Right ventricle myocardium superior (tissue), 1 donor: ENCODE measurements around the gene ZG16. TPM values are rescaled to one million over a fixed set of nuclear protein-coding genes. Genes with fewer than 3 reads are reported as not detected.
"Not testable (repeated sequence)": the region's sequence is repeated elsewhere in the genome, so short reads cannot be mapped to it uniquely, and the experiment has no call there.

Source experiments
- ATAC-seq: fragments of 200-7000 bp; cut with Tn5 transposase; one replicate; pipeline ENCODE4 v1.9.1; 2020; ENCODE audit warnings: mild to moderate bottlenecking; ENCODE audit not compliant: poor library complexity
- DNase-seq: peaks from one replicate; pipeline ENCODE4 v3.0.0-alpha.2; 2020
- intact Hi-C: fragments of 100-400 bp; cut with DNase I; formaldehyde crosslinking; loops from one replicate; pipeline ENCODE4 v1.11.2; 2022
- total RNA-seq: library from RNA; stranded (reverse); fragmentation: NEBNext Ultra II Directional; extraction: Animal tissue kit (Norgen Biotek cat#: 25700); gene quantifications from one replicate; pipeline ENCODE4 v1.2.1, GENCODE V29; 2021
- donor health status: DM: no; HTN: yes; CAD: no; lungs with severe emphysema.

Gene ZG16
- total RNA-seq, 1 donor from 2014 or later, result not detected

DNA sequence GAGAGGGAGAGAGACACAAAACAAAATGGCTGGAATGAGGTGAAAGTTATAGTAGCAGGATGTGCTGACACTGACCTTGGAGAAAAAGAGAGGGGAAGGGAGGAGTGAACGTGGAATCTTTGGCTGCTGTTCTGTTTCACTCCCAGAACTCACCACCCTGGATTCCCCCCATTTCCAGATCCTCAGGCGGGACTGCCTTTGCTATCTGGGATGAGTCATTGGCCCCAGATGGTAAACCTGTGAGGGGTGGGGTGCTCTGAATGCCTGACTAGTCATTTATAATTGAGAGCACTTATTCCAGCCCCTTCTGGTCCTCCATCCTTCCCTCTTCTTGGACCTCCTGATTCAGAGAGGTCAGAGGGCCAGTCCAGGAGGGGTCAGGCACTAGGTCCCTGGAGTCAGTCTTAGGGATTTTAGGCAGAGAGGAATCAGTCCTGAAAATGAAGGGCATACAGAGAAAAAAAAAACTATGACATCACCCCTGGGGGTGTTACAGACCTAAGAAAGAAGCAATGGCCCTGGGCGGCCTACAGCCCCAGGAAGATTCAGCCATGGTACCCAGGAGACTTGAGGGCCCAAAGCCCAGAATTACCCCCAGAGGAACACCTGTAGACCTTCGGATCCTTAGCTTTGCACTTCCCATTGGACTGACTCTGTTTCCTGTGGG lies 2.2 kb upstream of the ZG16 start:
- no peak for ATAC-seq
- intact Hi-C loops, result no loop called here
- DNase-seq, result no peak

DNA sequence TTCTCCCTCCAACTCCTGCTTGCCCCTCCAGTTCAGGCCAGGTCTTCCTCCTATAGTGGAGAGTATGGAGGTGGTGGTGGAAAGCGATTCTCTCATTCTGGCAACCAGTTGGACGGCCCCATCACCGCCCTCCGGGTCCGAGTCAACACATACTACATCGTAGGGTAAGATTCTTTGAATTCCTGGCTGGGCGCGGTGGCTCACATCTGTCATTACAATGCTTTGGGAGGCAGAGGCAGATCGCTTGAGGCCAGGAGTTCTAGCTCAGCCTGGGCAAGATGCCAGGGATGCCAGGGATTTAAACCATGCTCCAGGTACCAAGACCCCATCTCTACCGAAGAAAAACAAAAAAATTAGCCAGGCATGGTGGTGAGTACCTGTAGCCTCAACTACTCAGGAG lies 1.4 kb downstream of the ZG16 start:
- DNase-seq (no peak), ATAC-seq (no peak)
- intact Hi-C loops, result no loop called here

DNA sequence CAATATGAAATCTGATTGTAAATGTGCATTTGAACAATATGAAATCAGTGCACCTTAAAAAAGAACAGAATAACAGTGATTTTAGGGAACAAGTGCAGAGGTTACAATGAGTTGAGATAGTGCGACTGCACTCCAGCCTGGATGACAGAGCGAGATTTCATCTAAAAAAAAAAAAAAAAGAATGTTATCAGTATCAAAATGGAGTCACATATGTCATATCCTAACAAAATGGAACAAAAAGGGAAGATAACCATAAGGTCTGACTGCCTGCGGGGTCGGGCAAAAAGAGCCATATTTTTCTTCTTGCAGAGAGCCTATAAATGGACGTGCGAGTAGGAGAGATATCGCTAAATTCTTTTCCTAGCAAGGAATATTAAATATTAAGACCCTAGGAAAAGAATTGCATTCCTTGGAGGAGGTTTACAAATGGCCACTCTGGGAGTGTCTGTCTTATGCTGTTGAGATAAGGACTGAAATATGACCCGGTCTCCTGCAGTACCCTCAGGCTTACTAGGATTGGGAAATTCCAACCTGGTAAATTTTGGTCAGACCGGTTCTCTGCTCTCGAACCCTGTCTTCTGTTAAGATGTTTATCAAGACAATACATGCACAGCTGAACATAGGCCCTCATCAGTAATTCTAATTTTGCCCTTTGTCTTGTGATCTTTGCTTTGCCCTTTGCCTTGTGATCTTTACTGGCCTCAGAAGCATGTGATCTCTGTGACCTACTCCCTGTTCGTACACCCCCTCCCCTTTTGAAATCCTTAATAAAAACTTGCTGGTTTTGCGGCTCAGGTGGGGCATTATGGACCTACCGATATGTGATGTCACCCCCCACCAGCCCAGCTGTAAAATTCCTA lies 5.3 kb downstream of the ZG16 start:
- intact Hi-C loops, ATAC-seq, DNase-seq: not testable (repeated sequence)

DNA sequence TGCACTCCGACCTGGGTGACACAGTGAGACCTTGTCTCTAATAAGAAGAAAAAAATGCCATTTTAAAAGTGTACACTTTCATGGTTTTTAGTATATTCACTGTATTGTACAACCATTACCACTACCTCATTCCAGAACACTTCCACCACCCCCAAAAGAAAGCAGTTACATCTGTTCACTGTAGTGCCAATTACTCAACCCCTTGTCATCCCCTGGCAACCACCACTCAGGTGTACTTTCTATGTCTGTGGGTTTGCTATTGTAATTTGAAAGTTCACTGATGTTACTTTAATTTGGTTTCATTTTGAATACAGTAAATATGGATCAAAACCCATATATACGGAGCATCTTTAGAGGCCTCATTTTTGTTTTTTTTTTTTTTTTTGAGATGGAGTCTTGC lies 6.1 kb downstream of the ZG16 start:
- intact Hi-C loops, result loop anchor here (2.0 kb wide), 1 partner anchor 51 kb away; no protein-coding TSS in a partner anchor

DNA sequence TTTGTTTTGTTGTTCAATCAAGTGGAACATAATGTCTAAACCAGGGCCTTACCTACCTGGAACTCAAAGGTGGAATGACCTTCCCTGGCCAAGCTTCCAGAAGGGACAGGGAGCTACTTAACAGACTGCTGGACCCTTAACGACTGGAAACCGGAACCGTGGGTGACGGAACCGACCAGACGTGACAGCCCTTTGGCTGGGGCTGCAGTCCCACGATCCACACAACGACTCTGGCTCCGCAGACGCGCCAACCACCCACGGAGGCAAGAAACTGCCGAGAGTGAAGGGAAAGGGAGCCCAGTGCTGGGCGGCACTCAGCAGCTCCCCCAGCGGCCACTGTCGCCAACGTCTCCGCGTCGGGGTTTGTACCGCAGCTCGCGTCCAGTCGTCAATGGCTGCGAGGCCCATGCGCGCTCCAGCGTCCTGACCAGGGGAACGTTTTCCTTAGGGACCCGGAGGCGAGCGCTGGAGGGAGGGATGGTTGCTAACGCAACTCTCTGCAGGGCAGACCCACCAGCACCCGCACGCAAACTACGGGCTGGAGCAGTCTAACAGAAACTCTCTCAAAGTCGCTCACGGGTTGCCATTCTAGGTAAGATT lies 6.9 kb downstream of the ZG16 start:
- DNase-seq (peak; percentile 87), ATAC-seq (peak; percentile 95)
- intact Hi-C loops, result loop anchor here (2.0 kb wide), 1 partner anchor 50 kb away; no protein-coding TSS in a partner anchor

More for the DNA sequence above, 6.1 kb downstream of the ZG16 start:
- ATAC-seq, result no peak
- DNase-seq, result no peak

DNA sequence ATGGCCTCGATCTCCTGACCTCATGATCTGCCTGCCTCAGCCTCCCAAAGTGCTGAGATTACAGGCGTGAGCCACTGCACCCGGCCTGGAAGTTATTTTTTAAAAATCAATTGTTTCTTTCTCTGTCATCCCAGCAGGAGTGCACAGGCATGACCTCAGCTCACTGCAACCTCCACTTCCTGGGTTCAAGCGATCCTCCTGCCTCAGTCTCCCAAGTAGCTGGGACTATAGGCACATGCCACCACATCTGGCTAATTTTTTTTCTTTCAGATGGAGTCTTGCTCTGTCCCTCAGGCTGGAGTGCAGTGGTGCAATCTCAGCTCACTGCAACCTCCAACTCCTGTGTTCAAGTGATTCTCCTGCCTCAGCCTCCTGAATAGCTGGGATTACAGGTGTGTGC lies 9.1 kb downstream of the ZG16 start:
- DNase-seq, intact Hi-C loops, ATAC-seq: not testable (repeated sequence)

DNA sequence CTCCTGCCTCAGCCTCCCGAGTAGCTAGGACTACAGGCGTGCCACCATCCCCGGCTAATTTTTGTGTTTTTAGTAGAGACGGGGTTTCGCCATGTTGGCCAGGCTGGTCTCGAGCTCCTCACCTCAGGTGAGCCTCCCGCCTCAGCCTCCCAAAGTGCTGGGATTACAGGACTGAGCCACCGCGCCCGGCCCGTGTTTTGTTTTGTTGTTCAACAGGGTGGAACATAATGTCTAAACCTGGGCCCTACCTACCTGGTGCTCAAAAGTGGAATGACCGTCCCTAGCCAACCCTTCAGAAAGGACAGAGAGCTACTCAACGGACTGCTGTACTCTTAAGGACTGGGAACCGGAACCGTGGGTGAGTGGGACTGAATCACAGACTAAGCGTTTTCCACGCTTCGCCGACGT lies 11.7 kb downstream of the ZG16 start:
- intact Hi-C loops, result no loop called here
- no peak for ATAC-seq
- no peak for DNase-seq

DNA sequence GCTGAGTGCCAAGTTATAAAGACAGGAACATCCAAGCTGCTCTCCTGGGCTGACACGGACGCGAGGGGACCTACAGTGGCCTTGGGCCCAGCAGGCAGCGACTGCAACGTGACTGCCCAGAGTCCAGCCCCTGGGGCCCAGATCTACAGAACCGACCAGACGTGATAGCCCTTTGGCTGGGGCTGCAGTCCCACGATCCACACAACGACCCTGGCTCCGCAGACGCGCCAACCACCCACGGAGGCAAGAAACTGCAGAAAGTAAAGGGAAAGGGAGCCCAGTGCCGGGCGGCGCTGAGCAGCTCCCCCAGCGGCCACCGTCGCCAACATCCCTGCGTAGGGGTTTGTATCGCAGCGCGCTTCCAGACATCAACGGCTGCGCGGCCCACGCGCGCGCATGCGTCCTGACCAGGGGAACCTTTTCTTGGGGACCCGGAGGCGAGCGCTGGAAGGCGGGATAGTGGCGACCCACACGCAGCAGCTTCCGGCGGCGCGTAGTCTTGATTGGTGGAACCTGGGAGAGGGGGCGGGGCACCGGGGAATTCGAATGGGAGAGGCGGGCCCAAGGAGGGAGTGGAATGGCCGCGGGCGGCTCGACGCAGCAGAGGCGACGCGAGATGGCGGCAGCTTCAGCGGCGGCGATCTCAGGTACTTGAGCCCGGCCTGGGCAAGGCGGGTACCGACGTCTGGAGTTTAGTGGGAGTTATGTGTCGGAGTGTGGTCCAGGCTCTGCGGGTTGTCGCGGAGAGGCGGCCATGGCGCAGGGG lies 12.3 kb downstream of the ZG16 start, which contains the start of gene KIF22:
KIF22 (plus strand) TSS at position 569 of the 766 bp plus-strand sequence; CDS start at position 578, 9 bp downstream.
- ATAC-seq, result peak; percentile 100
- DNase-seq, result peak; percentile 100
- intact Hi-C loops, result no loop called here

DNA sequence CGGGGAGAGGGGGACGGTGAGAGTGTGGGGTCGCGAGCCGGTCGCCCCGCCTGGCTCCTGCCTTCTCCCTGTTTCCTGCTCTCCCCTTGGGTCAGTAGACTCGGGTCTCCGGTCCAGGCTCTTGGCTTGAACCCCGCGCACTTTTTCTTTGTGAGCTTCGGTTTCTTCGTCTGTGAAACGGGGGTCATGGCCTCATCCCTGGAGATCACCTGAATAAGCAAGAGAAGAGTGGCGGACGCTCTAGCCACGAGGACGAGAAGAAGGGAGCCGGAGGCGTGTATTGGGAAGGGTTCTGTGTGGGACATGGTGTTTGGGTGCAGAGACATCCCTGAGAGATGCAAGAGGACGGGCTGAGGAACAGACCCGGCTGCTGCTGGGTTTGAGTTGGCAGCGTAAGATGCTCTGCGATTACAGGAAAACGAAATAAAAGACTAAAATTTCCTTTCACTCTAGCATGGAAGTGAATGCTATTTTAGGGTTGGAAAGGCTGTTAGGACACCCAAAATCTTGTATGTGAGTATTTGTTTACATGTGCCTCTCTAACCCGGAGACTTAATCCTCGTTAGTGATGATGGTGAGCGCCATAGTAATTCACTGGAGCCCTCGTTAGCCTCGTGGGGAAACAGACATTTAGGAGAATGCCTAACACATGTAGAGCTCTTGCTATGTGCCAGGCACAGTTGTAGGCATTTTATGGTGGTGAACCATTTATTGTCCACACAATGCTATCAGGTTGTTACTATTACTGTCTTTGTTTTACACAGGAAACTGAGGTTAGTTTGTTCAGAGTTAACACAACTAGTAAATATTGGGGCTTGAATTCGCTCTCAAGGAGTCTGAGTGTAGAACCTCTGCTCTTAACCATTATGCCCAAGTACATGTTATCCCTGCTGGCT lies 13.1 kb downstream of the ZG16 start:
- ATAC-seq (no peak), DNase-seq (no peak)
- intact Hi-C loops, result no loop called here

DNA sequence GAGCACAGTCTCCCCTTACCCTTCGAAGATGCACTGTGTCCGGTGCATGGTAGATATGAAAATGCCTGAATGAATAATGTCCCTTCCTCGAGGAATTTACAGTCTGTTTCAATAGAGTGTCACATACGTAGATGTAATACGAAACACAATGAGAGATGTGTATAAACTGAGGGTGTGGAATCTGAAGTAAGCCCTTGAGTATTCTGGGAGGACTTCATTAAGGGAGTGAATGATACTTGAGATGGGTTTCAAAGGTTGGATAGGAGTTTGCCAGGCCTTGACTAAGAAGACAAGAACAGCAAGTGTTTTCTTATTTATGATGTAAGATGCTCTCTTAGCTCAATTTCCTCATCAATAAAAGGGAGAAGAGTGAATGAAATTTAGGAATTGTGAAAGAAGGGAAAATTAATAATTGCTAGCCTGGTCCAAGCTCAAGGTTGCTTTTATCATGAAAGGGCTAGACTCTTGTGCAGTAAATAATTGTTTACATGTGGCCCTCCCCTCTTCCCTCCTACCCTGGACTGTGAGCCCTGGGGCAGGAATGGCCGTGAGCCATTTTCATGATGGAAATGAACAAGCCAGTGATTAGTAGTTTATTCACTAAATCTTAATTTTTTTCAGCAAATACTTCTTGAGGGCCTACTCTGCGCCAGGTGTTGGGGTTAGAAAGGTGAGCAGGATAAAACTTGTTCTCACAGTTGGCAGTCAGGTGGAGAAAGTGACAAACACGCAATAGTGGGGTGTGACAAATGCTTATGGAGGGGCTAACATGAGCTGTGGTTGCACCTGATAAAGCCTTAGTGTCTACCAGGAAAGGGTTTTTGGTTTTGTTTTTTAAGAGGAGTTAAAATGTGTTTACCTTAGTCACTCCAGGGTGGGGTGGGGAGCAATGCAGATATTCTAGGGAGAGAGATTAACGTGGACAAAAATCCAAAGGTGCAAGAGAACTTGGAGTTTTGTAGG lies 14.1 kb downstream of the ZG16 start:
- ATAC-seq, result no peak

DNA sequence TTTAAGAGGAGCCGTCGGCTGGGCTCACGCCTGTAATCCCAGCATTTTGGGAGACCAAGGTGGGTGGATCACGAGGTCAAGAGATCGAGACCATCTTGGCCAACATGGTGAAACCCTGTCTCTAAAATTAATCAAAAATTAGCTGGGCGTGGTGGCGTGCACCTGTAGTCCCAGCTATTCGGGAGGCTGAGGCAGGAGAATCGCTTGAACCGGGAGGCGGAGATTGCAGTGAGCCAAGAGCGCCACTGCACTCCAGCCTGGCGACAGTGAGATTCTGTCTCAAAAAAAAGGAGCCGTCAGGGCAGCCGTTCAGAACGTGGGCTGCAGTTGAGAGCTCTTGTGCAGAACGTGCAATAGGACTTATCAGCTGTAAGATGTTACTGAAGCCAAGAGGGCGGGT lies 15.1 kb downstream of the ZG16 start:
- intact Hi-C loops, DNase-seq, ATAC-seq: not testable (repeated sequence)

More for the DNA sequence above, 14.1 kb downstream of the ZG16 start:
- no peak for DNase-seq
- intact Hi-C loops, result no loop called here

DNA sequence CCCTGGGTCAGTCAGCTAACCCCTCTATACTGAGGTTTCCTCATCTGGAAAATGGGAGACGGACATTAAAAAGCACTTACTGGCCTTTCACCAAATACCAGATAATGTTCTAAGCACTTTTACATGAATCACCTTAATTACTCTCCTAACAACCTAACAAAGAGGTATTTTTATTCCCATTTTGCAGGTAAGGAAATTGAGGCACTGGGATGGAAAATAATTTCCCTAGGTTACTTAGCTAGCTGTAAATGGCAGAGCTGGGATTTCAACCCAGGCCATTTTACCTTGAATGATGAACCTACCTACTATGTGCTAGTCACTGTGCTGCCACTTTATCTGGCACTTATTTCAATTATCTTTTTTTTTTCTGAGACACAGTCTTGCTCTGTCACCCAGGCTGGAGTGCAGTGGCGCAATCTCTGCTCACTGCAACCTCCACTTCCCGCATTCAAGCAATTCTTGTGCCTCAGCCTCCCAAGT lies 16.2 kb downstream of the ZG16 start:
- DNase-seq, result no peak
- intact Hi-C loops, result no loop called here
- ATAC-seq, result no peak

DNA sequence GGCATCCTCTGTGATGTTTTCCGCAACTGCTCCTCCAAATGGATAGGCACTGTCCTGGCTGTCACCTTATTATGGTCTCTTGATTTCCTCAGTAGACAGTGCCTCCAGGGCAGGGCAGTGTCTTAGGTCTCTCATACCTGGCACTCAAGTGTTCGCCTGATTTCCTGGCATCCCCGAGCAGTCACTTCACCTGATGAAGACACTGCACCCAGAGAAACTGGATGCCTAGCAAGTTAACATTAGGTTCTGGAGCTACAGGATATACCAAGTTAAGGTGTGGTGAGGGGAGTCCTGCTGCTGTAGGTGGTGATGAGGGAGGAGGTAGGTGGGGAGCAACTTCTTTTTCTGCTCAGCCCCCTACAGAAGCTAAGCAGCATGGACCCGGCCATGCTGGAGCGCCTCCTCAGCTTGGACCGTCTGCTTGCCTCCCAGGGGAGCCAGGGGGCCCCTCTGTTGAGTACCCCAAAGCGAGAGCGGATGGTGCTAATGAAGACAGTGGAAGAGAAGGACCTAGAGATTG lies 24.4 kb downstream of the ZG16 start:
- ATAC-seq, result no peak
- no peak for DNase-seq

DNA sequence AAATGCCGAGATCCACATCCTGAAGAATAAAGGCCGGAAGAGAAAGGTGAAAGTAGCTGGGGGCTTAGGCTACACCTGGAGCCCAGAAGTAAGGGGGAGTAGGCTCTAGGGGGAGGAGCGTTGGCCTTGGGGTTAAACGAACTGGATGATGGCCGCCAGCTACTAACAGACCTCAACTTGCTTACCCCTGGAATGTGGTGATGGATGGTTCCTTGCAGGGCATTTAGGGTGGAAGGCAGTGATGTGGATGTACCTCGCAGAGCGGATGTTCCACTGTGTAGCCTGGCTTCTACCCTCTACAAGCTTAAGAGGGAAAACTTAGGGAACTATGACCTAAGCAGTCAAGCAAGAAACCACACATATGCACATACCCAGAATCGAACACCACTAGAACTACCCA lies 26.0 kb downstream of the ZG16 start:
- ATAC-seq (no peak), DNase-seq (no peak)
- intact Hi-C loops, result loop anchor here (10.0 kb wide), 1 partner anchor 1121 kb away; the partner anchor contains the start of gene FBXL19

More for the DNA sequence above, 24.4 kb downstream of the ZG16 start:
- intact Hi-C loops, result loop anchor here (10.0 kb wide), 1 partner anchor 1122 kb away; the partner anchor contains the start of gene FBXL19

DNA sequence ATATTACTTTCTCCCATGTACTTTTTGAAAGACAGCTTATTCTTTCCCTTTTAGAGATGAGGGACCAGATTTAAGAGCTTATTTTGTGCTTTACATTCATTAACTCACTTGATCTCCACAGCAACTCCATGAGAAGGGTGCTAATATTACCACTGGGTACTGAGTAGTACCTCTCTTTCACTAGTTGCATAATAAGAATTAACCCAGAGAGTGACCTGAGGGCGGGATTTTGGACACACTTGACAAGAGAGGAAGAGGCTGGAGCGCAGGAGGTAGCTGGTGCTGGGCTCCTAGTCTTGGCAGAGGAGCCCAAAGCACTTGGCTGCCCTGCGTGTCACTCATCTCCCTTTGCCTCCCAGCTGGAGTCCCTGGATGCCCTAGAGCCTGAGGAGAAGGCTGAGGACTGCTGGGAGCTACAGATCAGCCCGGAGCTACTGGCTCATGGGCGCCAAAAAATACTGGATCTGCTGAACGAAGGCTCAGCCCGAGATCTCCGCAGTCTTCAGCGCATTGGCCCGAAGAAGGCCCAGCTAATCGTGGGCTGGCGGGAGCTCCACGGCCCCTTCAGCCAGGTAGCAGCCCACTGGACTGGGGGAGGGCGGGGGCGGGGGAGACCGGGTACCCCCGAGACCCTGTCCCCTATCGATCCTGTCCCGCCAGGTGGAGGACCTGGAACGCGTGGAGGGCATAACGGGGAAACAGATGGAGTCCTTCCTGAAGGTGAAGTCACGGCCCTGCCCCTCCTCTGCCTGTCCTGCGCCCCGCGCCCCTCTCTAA lies 26.6 kb downstream of the ZG16 start:
- ATAC-seq (peak; percentile 58), DNase-seq (peak; percentile 80)
- intact Hi-C loops, result loop anchor here (10.0 kb wide), 1 partner anchor 1120 kb away; the partner anchor contains the start of gene FBXL19
